ENCODE measurements around the gene RIOK3.

Gene RIOK3

GRCh38 chr18:23515911-23516546 lies 62.9 kb downstream of the RIOK3 start:
- peak; percentile 99 for TF ChIP-seq CTCF (IDR thresholded peaks at IDR 0.05; ENCODE audit: low read length, missing control alignments)
- H3K4me3 ChIP-seq (replicated peaks; ENCODE audit: low read depth, low read length): no peak overlapping the region
- DNase-seq (ENCODE audit: low read depth): peak; percentile 82

GRCh38 chr18:23519734-23520133 lies 66.6 kb downstream of the RIOK3 start:
- H3K4me3 ChIP-seq (replicated peaks; ENCODE audit: low read depth, low read length): no peak overlapping the region
- DNase-seq (ENCODE audit: low read depth): peak; percentile 42
- no peak for TF ChIP-seq CTCF (IDR thresholded peaks at IDR 0.05; ENCODE audit: low read length, missing control alignments)

DNA sequence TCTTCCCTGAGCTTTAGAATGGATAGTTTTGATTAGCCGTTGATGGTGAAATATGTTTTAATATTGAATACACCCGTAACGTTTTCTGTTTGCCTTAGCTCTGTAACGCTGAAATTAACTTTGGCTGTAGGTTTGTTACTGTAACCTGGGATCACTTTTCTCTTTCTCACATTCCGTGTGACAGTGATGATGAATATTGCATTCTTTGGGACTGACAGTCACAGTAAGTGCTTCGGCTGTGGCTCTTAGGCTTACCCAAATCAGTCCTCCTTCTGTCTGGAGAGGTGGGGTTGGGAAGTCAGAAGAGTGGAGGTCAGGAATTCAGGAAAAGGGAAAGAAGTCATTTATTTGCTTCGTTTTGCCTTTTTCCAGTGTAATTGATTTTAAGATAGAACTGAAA lies 68.2 kb downstream of the RIOK3 start:
- no peak for TF ChIP-seq CTCF (IDR thresholded peaks at IDR 0.05; ENCODE audit: low read length, missing control alignments)
- no peak for DNase-seq (ENCODE audit: low read depth)
- H3K4me3 ChIP-seq (replicated peaks; ENCODE audit: low read depth, low read length): no peak overlapping the region

DNA sequence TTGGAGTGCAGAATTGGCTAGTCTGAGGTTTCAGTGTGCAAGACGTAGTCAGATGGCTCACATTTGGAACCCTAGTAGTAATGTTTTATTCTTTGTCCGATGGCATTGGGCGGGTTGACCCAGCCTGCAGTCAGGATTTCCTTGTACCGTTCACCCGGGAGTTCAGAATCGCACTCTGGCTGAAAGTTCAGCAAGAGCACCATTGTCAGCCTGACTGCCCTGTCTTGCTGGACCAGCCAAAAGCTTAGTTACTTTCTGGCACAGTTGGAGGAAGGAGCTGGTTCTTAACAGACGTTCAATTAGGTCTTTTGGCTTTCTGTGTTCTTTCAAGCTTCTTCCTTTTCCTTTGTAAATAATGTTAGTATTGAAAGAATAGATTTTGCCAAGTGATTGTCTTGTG lies 68.8 kb downstream of the RIOK3 start:
- no peak for TF ChIP-seq CTCF (IDR thresholded peaks at IDR 0.05; ENCODE audit: low read length, missing control alignments)
- DNase-seq (ENCODE audit: low read depth): no peak
- no peak overlapping the region for H3K4me3 ChIP-seq (replicated peaks; ENCODE audit: low read depth, low read length)

DNA sequence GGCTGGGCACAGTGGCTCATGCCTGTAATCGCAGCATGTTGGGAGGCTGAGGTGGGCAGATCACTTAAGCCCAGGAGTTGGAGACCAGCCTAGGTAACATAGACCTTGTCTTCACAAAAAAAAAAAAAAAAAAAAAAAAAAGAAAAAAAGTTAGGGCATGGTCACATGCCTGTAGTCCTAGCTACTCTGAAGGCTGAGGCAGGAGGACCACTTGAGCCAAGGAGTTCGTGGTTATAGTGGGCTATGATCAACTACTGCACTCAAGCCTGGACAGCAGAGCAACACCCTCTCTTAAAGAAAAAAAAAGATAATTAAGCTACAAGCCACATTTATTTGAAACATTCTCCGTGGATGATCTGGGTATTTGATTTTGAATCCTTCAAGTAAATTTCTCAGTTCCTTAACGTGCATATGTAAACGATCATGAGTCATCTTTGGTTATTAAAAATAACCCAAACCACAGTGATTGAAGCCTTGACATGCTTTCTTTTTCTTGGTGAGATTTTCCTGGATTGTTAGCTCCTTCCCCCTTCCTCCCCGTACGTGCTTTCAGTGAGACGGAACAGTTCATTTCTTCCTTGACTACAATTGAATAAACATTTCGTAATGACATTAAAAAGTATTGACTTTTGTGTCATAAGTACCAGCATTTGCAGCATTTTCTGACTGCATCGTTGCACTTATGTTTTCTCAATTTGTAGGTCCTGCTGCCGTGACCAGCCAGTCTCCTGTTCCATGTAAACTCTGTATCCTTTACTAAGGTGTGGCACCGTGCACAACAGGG lies 70.5 kb downstream of the RIOK3 start:
- H3K4me3 ChIP-seq (replicated peaks; ENCODE audit: low read depth, low read length): no peak overlapping the region
- TF ChIP-seq CTCF (IDR thresholded peaks at IDR 0.05; ENCODE audit: low read length, missing control alignments): no peak
- no peak for DNase-seq (ENCODE audit: low read depth)

GRCh38 chr18:23524213-23524707 lies 71.2 kb downstream of the RIOK3 start:
- no peak for DNase-seq (ENCODE audit: low read depth)
- TF ChIP-seq CTCF (IDR thresholded peaks at IDR 0.05; ENCODE audit: low read length, missing control alignments): no peak
- no peak overlapping the region for H3K4me3 ChIP-seq (replicated peaks; ENCODE audit: low read depth, low read length)

Data from fibroblast of pulmonary artery (primary cell).